SK-N-MC (cell line): ENCODE results near the gene CLEC5A.

Experiments used
- DNase-seq: peaks from one replicate; pipeline ENCODE4 v3.0.0-alpha.2; 2011; ENCODE audit warnings: low read depth, low spot score
- H3K27ac ChIP-seq: fragments of 200-600 bp; sonication (generic); 2 replicates; pipeline ENCODE4 v1.5.1; 2016; ENCODE audit warnings: mixed run types
- H3K36me3 ChIP-seq: fragments of 200-600 bp; sonication (generic); 2 replicates; pipeline ENCODE4 v1.6.1; 2017; ENCODE audit warnings: antibody characterized with exemption, low read length, mixed read lengths; ENCODE audit not compliant: insufficient read depth
- H3K4me3 ChIP-seq: fragments of 200-600 bp; sonication (generic); 2 replicates; pipeline ENCODE4 v1.5.1; 2016
- H3K9ac ChIP-seq: fragments of 200-600 bp; sonication (generic); 2 replicates; pipeline ENCODE4 v1.8.0; 2017; ENCODE audit warnings: mixed run types, mixed read lengths; ENCODE audit not compliant: insufficient read length
- H3K9me3 ChIP-seq: fragments of 200-600 bp; sonication (generic); 2 replicates; pipeline ENCODE4 v1.6.1; 2017; ENCODE audit warnings: low read depth, mild to moderate bottlenecking, antibody characterized with exemption, low read length, moderate library complexity, mixed read lengths
- EZH2 ChIP-seq: fragments of 200-600 bp; sonication (generic); IDR thresholded peaks from one replicate; pipeline ENCODE4 v1.6.1; 2017; ENCODE audit warnings: antibody characterized with exemption
- FOXP2 ChIP-seq: optimal IDR thresholded peaks from 2 replicates; pipeline ENCODE3; 2011; ENCODE audit warnings: mild to moderate bottlenecking, moderate library complexity; ENCODE audit not compliant: insufficient read depth; ENCODE audit errors: extremely low read length, control extremely low read depth
- POLR2AphosphoS5 ChIP-seq: IDR thresholded peaks from 2 replicates; pipeline ENCODE4 v1.6.1; 2012; ENCODE audit warnings: mild to moderate bottlenecking, low read depth, low read length, borderline replicate concordance

CLEC5A gene

DNA sequence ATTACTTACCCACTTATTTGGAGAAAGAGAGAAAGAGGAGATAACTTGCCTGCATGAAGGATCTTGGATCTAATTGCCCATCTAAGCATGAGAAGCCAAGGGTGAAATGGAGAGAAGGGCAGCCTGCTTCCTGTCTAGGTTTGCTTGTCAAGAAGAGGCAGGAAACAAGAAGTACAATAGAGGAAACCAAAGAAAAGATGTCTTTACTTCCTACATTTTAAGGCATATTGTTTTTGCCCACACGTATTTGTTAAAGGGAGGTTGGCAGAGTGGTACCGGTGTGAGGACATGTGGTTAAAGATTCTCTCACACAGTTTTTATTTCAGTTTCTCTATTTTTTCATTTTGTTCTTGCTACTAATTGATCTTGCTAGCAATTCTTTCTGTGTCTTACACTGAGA, 32.8 kb upstream of the CLEC5A start:
- DNase-seq: no peak
- no peak for TF ChIP-seq FOXP2
- TF ChIP-seq EZH2: no peak
- TF ChIP-seq POLR2AphosphoS5: no peak
- no peaks in the 10 kb centered on the region for H3K36me3 ChIP-seq

DNA sequence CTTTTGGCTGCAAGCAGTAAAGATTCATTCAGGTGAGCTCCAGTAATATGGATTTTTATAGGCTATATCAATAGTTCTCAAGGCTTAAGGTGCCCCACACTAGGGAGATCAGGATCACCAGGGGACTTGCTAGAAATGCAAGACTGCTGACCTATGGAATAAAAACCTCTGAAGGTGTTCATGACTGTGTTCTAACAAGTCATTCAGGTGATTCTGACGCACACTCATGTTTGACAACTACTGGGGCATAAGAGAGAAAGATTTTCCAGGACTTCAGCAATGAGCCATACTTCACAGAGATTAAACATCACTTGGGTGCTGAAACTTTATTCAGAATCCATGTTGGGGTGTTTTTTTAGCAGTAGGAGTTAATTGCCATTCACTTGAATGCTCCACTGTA, 31.6 kb upstream of the CLEC5A start:
- TF ChIP-seq POLR2AphosphoS5: no peak
- Histone ChIP-seq H3K36me3 (no peaks in the 10 kb centered on the region), H3K27ac (no peak overlapping the region), H3K4me3 (no peak overlapping the region), H3K9ac (no peak overlapping the region), H3K9me3 (no peaks in the 10 kb centered on the region)
- DNase-seq: no peak

More for the DNA sequence above, 32.8 kb upstream of the CLEC5A start:
- Histone ChIP-seq H3K9ac (no peak overlapping the region), H3K4me3 (no peak overlapping the region), H3K9me3 (no peaks in the 10 kb centered on the region), H3K27ac (no peak overlapping the region)

DNA sequence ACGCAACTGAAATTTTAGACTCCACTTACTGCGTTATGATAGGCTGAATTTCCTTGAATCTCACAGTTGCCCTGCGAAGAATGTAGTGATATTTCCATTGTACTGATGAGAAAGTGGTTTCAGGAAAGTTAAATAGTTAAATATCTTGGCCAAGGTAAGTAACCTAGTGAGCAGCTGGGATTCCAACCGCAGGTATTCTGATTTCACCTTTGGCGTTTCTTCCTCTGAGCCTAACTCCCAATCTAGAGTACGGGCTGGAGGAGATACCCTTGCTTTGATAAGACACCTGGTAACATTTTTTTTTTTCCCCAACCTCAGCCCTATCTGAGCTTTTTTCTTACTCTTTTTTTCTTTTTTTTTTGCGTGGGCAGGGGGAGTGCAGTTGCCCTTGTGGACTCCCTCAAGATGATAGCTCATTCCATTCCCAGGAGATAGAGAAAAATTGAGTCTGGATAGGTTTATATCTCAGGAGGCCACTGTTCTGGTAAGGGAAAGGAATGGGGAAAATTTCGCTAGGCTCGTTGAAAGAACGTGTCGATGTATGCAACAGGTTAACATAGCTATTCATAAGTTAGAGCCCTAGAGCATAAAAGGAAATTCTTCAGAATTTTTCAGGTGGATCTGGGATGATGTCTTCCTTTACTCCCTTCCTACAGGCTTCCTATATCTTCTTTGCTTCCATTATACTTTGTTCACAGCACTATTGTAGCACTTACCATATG, 29.9 kb upstream of the CLEC5A start:
- no peak overlapping the region for H3K9ac ChIP-seq
- no peak overlapping the region; the same call in 1 of the 2 replicates for H3K4me3 ChIP-seq
- DNase-seq: no peak
- H3K9me3 ChIP-seq: no peaks in the 10 kb centered on the region
- TF ChIP-seq EZH2: no peak
- no peak for TF ChIP-seq FOXP2
- TF ChIP-seq POLR2AphosphoS5: no peak
- H3K27ac ChIP-seq: no peak overlapping the region
- no peaks in the 10 kb centered on the region for H3K36me3 ChIP-seq

DNA sequence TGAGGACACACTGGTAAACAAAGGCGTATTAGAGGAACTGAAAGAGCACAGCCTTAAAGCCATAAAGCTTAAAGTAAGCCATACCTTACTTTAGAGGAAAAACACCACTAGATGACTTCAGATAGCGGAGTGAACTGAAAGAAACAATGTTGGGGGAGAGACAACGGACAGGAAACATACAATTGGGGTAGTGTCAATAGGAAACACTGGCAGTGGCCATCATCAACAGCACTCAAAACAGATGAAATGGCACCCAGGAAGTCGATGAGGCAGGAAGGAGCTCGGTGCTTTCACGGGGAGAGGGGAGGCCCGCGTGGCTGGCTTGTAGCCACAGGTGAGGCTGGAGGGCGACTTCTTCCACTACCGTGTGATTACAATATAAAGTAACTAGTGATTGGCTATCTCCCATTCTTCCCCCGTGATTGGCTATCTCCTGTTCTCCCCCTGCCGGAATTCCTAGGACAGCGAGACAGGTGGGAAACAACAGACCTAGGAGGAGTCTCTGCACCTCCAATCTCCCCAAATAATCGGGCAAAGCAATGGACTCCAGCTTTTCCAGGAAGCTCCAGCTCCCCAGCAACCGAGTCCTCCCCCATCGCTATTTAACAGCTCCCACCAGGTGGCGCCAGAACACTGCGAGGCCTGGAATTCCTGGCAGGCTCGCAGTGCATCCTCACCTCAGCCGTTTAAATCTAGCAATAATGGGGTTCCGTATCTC, 29.2 kb upstream of the CLEC5A start:
- Histone ChIP-seq H3K27ac (no peak overlapping the region), H3K9me3 (no peaks in the 10 kb centered on the region), H3K36me3 (no peaks in the 10 kb centered on the region), H3K4me3 (peak overlapping the region; percentile 71), H3K9ac (no peak overlapping the region)
- DNase-seq: no peak
- no peak for TF ChIP-seq FOXP2
- no peak for TF ChIP-seq POLR2AphosphoS5
- no peak for TF ChIP-seq EZH2

GRCh38 chr7:141974831-141975230, 28.1 kb upstream of the CLEC5A start:
- Histone ChIP-seq H3K27ac (no peak overlapping the region), H3K36me3 (no peaks in the 10 kb centered on the region), H3K9ac (no peak overlapping the region), H3K4me3 (no peak overlapping the region), H3K9me3 (no peaks in the 10 kb centered on the region)
- no peak for TF ChIP-seq POLR2AphosphoS5
- no peak for DNase-seq

GRCh38 chr7:141973673-141974072, 26.9 kb upstream of the CLEC5A start, which contains the start of gene TAS2R38:
Gene TAS2R38 (minus strand): TSS chr7:141973773. CDS start chr7:141973689, 84 bp downstream.
- no peak for DNase-seq
- H3K9me3 ChIP-seq: no peaks in the 10 kb centered on the region
- no peak for TF ChIP-seq EZH2
- no peak for TF ChIP-seq POLR2AphosphoS5
- TF ChIP-seq FOXP2: no peak
- no peak within 1 kb of the TSS for H3K9ac ChIP-seq
- H3K36me3 ChIP-seq: no peaks in the 10 kb centered on the region
- no peak within 1 kb of the TSS for H3K27ac ChIP-seq
- H3K4me3 ChIP-seq: no peak within 1 kb of the TSS

DNA sequence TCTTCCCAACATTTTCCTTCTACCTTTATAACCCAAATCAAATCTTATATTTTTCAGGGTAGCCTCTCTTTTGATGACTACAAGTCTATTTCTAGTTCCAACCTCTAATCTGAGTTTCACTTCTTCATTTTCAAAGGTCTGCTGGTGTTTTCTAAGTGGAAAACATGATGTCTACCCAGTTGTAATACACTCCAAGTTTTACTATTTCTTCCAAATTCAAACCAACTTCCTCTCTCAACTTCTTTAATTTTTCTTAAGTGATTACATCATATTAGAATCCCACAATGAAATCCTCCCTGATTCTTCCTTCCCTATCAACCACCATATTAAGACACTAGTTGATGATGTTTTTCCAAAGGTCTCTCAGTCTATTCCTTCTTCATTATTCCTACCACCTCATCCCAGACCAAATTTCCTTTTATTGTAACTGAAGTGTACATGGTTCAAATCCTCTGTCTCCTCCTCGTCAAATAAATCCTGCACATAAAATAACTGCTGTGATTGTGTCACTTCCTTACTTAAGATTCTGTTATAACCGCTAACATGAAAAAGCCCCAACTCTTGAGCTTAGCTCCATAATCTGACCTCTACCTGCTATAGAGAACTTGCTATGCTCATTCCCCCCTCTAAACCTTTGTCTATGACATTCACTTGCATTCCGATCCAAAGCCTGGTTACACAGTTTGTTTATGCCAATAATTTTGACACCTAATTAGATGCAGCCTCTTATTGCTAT, 14.1 kb upstream of the CLEC5A start:
- Histone ChIP-seq H3K27ac (no peak overlapping the region), H3K4me3 (no peak overlapping the region), H3K36me3 (no peaks in the 10 kb centered on the region), H3K9ac (no peak overlapping the region), H3K9me3 (no peaks in the 10 kb centered on the region)
- DNase-seq: no peak
- TF ChIP-seq EZH2 (no peak), FOXP2 (no peak), POLR2AphosphoS5 (no peak)

DNA sequence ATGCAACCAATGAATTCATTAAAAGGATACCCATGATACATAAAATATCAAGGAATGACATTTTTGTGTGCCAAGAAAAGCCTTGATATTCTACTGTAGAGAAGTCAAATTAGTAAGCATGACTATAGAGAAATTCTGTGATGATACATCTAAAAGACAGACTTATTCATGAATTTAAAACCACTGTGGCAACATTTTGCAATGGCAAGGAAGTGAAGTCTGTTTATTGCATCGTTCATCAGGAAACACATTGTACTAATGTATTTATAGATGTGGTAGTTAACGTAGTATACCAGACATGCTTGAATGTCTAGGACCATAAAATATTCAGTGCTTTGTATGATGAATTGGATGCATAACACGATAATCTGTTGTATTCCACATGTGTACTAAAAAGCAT, 9.3 kb upstream of the CLEC5A start:
- H3K27ac ChIP-seq: no peak overlapping the region

More for the DNA sequence above, 9.3 kb upstream of the CLEC5A start:
- H3K36me3 ChIP-seq: no peaks in the 10 kb centered on the region
- TF ChIP-seq POLR2AphosphoS5 (no peak), FOXP2 (no peak), EZH2 (no peak)
- no peak overlapping the region for H3K4me3 ChIP-seq
- no peaks in the 10 kb centered on the region for H3K9me3 ChIP-seq
- no peak for DNase-seq
- no peak overlapping the region for H3K9ac ChIP-seq
